Smooth muscle cell of the umbilical artery (primary cell): ENCODE results near the gene FAM107B. TPM values are rescaled to one million over a fixed set of nuclear protein-coding genes. Genes with fewer than 3 reads are reported as not detected.

Experiments used
- total RNA-seq: library from RNA; depleted of rRNA; stranded (reverse); fragments of >200 nt; gene quantifications from 2 replicates; pipeline ENCODE4 v1.2.3, GENCODE V29; 2014

The FAM107B gene
- total RNA-seq = 11.1 and 14.3 TPM in 2 replicates

GRCh38 chr10:14774797-14775196, at the start of gene FAM107B:
TSS of gene FAM107B (minus strand) at chr10:14774897. CDS start at chr10:14774663, 234 bp downstream.

Other genes starting within 250 kb of the FAM107B start
- 0.51 and 0.59 TPM in 2 replicates for gene CDNF, start 63.1 kb upstream of the FAM107B start, total RNA-seq
- gene HSPA14, start 63.4 kb upstream of the FAM107B start, total RNA-seq = 11.6 and 13.7 TPM in 2 replicates
- 16.9 and 17.8 TPM in 2 replicates for gene MSANTD7, start 63.4 kb upstream of the FAM107B start, total RNA-seq
- gene SUV39H2, start 104.0 kb upstream of the FAM107B start, total RNA-seq = 9.2 and 16.1 TPM in 2 replicates
- 8.0 and 8.2 TPM in 2 replicates for gene DCLRE1C, start 179.2 kb upstream of the FAM107B start, total RNA-seq
- gene MEIG1, start 184.5 kb upstream of the FAM107B start, total RNA-seq = not detected in 2 replicates